BLaER1 treated with 17β-estradiol and CSF1 and Interleukin-3, amounts not matched to agents 10 nM and 100 nM (cell line): ENCODE results near the gene ZNF225.
"Not testable (repeated sequence)": the region's sequence is repeated elsewhere in the genome, so short reads cannot be mapped to it uniquely, and the experiment has no call there.

Source experiments
- H3K27ac ChIP-seq, 11 experiments: shearing (Covaris generic); formaldehyde crosslinking; 2 replicates each; pipeline ENCODE4 v1.8.1; 2022
- H3K27me3 ChIP-seq, 11 experiments: shearing (Covaris generic); formaldehyde crosslinking; 2 replicates each; pipeline ENCODE4 v1.8.1; 2022
- H3K36me3 ChIP-seq, 11 experiments: shearing (Covaris generic); formaldehyde crosslinking; 2 replicates each; pipeline ENCODE4 v1.8.1; 2022
- H3K4me1 ChIP-seq, 10 experiments: shearing (Covaris generic); formaldehyde crosslinking; 2 replicates each; pipeline ENCODE4 v1.8.1; 2022
- H3K4me2 ChIP-seq, 11 experiments: shearing (Covaris generic); formaldehyde crosslinking; 2 replicates each; pipeline ENCODE4 v1.8.1; 2022
- H3K4me3 ChIP-seq, 10 experiments: shearing (Covaris generic); formaldehyde crosslinking; 2 replicates each; pipeline ENCODE4 v1.8.1; 2022
- H3K9ac ChIP-seq, 11 experiments: shearing (Covaris generic); formaldehyde crosslinking; 2 replicates each; pipeline ENCODE4 v1.8.1; 2022
- H3K9me3 ChIP-seq, 11 experiments: shearing (Covaris generic); formaldehyde crosslinking; replicated peaks in 1 of 11; 2 replicates each; pipeline ENCODE4 v1.8.1; 2022
- H4K20me1 ChIP-seq, 11 experiments: shearing (Covaris generic); formaldehyde crosslinking; 2 replicates each; pipeline ENCODE4 v1.8.1; 2022
- Cebpa-rat ChIP-seq, 11 experiments: shearing (Covaris generic); IDR thresholded peaks; 2 replicates each; pipeline ENCODE4 v1.8.1; 2022

The ZNF225 gene

DNA sequence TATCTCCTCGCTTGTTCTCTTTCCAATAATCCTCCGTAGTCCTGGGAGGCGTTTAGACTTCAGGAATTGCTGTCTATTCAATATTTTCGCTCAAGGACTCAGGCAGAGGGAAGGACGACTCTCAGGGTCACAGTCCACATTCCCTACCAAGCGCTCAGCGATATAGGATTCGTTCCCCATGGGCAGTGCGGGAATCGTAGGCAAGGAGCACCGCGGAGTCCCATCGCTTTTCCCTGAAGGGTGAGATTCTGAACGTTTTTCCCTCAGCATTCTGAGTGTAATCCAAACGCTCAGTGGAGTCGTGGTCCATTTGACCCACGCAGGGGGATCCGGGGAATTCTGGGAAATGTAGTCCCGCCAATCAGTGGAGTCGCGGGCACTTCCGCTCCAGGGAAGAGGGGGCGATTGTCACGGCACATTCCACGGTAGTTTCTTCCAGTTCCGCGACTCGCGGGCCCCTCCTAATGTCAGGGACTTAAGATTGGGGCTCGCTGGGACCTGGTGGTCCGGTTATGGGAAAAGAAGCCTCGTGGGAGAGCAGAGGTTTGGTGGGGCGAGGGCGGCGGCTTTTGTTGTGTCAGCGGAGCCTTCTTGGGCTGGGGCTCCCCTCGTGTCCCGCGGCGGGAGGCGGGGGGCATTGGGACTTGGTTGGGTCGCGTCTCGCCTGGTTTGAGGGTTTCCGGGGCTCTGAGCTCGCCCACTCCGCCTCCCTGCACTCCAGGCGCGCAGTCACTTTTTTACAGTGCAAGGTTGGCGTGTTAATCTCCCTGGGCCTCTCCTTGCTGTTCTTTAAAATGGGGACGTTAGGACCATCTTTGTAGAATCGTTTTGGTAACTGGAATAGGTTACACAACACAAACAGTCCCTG, 28.2 kb downstream of the ZNF225 start, which contains the start of gene ZNF234:
ZNF234 (plus strand) TSS at position 364 of the 868 bp plus-strand sequence. CDS start 3,079 bp downstream, outside the sequence.
- Histone ChIP-seq H3K9me3 (no peaks in the 10 kb centered on the region), H3K36me3 (peaks cover 22 to 31% (median 26%) of the 10 kb centered on the region in 11 experiments), H3K4me3 (peak within 1 kb of the TSS; percentile 70 to 99 (median 88)), H3K9ac (peak within 1 kb of the TSS; percentile 78 to 91 (median 88)), H3K4me2 (peak within 1 kb of the TSS; percentile 80 to 96 (median 92)), H4K20me1 (no peaks in the 10 kb centered on the region), H3K27me3 (no peaks in the 10 kb centered on the region), H3K27ac (peak within 1 kb of the TSS; percentile 63 to 89 (median 84)), H3K4me1 (peaks cover 17 to 29% (median 22%) of the 10 kb centered on the region in 10 experiments)
- TF ChIP-seq Cebpa-rat (IDR thresholded peaks at IDR 0.05), result no peak

GRCh38 chr19:44142059-44142433, 28.8 kb downstream of the ZNF225 start:
- TF ChIP-seq Cebpa-rat (IDR thresholded peaks at IDR 0.05), result no peak

DNA sequence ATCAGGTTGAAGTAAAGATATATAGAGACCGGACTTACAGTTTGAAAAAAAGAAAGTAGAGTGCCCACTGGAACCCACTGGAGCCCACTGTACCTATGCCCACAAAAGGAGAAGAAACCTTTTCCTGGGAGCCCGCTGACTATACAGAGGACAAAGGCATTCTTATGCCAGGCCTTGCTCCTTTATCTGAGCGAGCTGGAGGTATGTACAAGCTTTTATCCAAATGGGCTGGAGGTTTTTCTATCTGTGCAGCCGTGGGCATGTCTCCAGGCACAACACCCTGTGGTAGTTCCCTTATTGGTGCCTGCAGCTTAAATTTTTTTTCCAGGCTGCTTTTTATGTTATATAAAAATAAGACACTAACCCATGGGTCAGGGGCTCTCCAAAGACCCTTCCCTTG, 36.6 kb downstream of the ZNF225 start:
- no peaks in the 10 kb centered on the region for H3K27me3 ChIP-seq
- no peak overlapping the region for H3K4me2 ChIP-seq
- H3K27ac ChIP-seq, result no peak overlapping the region
- H4K20me1 ChIP-seq, result no peaks in the 10 kb centered on the region
- no peaks in the 10 kb centered on the region for H3K4me1 ChIP-seq
- no peak overlapping the region for H3K9ac ChIP-seq
- H3K9me3 ChIP-seq, result peaks cover 17 to 31% (median 18%) of the 10 kb centered on the region in 11 experiments
- peaks cover 93 to 100% (median 98%) of the 10 kb centered on the region in 11 experiments for H3K36me3 ChIP-seq
- H3K4me3 ChIP-seq, result no peak overlapping the region
- no peak for TF ChIP-seq Cebpa-rat (IDR thresholded peaks at IDR 0.05)

More at GRCh38 chr19:44142059-44142433, 28.8 kb downstream of the ZNF225 start:
- Histone ChIP-seq H4K20me1 (no peaks in the 10 kb centered on the region), H3K4me3 (peak overlapping the region; percentile 70 to 99 (median 88)), H3K9ac (peak overlapping the region; percentile 78 to 91 (median 88)), H3K36me3 (peaks cover 25 to 33% (median 32%) of the 10 kb centered on the region in 11 experiments), H3K4me2 (peak overlapping the region; percentile 80 to 96 (median 92)), H3K9me3 (no peaks in the 10 kb centered on the region), H3K27ac (peak overlapping the region; percentile 63 to 89 (median 84); a peak in 21 of 22 replicates), H3K4me1 (peaks cover 17 to 29% (median 22%) of the 10 kb centered on the region in 10 experiments), H3K27me3 (no peaks in the 10 kb centered on the region)

DNA sequence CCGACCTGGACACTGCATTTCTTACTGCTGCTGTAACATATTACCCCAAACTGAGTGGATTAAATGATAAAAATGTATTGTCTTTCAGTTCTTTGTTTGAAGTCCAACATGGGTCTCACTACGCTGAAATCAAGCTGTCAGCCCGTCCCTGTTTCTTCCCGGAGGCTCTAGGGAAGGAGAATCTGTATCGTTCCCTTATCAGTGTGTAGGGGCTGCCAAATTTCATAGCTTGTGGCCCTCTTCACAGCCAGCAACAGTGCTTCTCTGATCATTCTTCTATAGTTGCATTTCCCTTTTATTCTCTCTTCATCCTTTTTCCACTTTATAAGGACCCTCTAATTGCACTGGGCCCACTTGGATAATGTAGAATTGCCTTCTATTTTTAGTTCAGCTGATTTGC, 38.3 kb downstream of the ZNF225 start:
- H3K36me3 ChIP-seq, result peaks cover 93 to 100% (median 98%) of the 10 kb centered on the region in 11 experiments
- no peak for TF ChIP-seq Cebpa-rat (IDR thresholded peaks at IDR 0.05)

GRCh38 chr19:44156475-44156874, 43.3 kb downstream of the ZNF225 start:
- Histone ChIP-seq H3K4me2 (no peak overlapping the region), H3K36me3 (peaks cover 71 to 84% (median 76%) of the 10 kb centered on the region in 11 experiments), H3K4me3 (peak overlapping the region in 9 of 10 experiments; percentile 3 to 48 (median 30); a peak in 15 of 20 replicates), H3K4me1 (no peaks in the 10 kb centered on the region), H3K9me3 (peaks cover 68 to 89% (median 73%) of the 10 kb centered on the region in 11 experiments), H3K9ac (no peak overlapping the region), H3K27me3 (no peaks in the 10 kb centered on the region; a peak in 1 of 22 replicates), H3K27ac (no peak overlapping the region), H4K20me1 (no peaks in the 10 kb centered on the region)
- TF ChIP-seq Cebpa-rat (IDR thresholded peaks at IDR 0.05), result no peak

More for the DNA sequence above, 38.3 kb downstream of the ZNF225 start:
- H3K27ac ChIP-seq, result no peak overlapping the region
- no peaks in the 10 kb centered on the region for H3K4me1 ChIP-seq
- H4K20me1 ChIP-seq, result no peaks in the 10 kb centered on the region
- no peak overlapping the region for H3K4me2 ChIP-seq
- no peak overlapping the region for H3K9ac ChIP-seq
- peaks cover 34 to 48% (median 36%) of the 10 kb centered on the region in 11 experiments for H3K9me3 ChIP-seq
- no peak overlapping the region for H3K4me3 ChIP-seq
- no peaks in the 10 kb centered on the region for H3K27me3 ChIP-seq

DNA sequence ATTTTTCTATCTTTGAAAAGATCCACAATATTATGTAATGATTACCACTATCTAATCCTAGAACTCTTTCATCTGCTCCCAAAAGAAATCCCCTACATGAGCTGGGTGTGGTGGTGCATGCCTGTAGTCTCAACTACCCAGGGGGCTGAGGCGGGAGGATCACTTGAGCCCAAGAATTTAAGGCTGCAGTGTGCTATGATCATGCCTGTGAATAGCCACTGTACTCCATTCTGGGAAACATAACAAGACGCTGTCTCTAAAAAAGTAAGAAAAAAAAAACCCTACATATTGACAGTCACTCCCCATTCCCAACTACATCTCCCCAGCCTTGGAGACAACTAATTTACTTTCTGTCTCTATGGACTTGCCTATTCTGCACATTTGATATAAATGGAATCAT, 50.6 kb downstream of the ZNF225 start:
- Histone ChIP-seq H3K27ac (no peak overlapping the region), H3K9ac (no peak overlapping the region), H3K27me3 (no peaks in the 10 kb centered on the region), H3K9me3 (peaks cover 11 to 33% (median 18%) of the 10 kb centered on the region in 11 experiments), H3K4me1 (peaks cover 12 to 34% (median 23%) of the 10 kb centered on the region in 10 experiments), H3K4me3 (peak overlapping the region in 1 of 10 experiments; percentile 80; a peak in 1 of 20 replicates), H3K4me2 (no peak overlapping the region; a peak in 1 of 22 replicates), H3K36me3 (peaks cover 20 to 39% (median 27%) of the 10 kb centered on the region in 11 experiments), H4K20me1 (no peaks in the 10 kb centered on the region; a peak in 1 of 22 replicates)
- no peak for TF ChIP-seq Cebpa-rat (IDR thresholded peaks at IDR 0.05)

DNA sequence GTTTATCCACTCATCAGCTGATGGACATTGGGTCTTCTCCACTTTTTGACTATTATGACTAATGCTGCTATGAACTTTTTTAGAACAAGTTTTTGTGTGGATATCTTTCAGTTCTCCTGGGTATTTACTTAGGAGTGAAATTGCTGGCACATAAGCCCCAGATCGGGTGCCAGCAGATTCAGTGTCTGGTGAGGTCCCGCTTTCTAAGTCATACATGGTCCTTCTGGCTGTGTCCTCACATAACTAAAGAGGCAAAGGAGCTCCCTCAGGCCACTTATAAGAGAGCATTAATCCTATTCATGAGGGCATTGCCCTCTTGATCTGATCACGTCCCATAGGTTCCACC, 51.1 kb downstream of the ZNF225 start:
- Histone ChIP-seq H3K27me3 (no peaks in the 10 kb centered on the region), H3K9ac (peak overlapping the region in 10 of 11 experiments; percentile 86 to 92 (median 89); a peak in 19 of 22 replicates), H3K27ac (peak overlapping the region; percentile 30 to 93 (median 89); a peak in 19 of 22 replicates), H3K4me1 (peaks cover 12 to 34% (median 23%) of the 10 kb centered on the region in 10 experiments), H3K9me3 (peaks cover 6 to 28% (median 13%) of the 10 kb centered on the region in 11 experiments; a peak in 18 of 22 replicates), H4K20me1 (no peaks in the 10 kb centered on the region; a peak in 1 of 22 replicates), H3K36me3 (peaks cover 25 to 39% (median 30%) of the 10 kb centered on the region in 11 experiments), H3K4me2 (peak overlapping the region; percentile 65 to 97 (median 82)), H3K4me3 (peak overlapping the region; percentile 65 to 84 (median 79))
- TF ChIP-seq Cebpa-rat (IDR thresholded peaks at IDR 0.05), result no peak

GRCh38 chr19:44164673-44165512, 51.7 kb downstream of the ZNF225 start, which contains the start of gene ZNF226:
Gene ZNF226, plus strand, starts transcription at chr19:44165100. Its CDS starts 4,981 bp downstream, at chr19:44170081.
- peak within 1 kb of the TSS; percentile 69 to 93 (median 89) for H3K27ac ChIP-seq
- TF ChIP-seq Cebpa-rat (IDR thresholded peaks at IDR 0.05), result no peak
- peaks cover 12 to 34% (median 23%) of the 10 kb centered on the region in 10 experiments for H3K4me1 ChIP-seq
- H3K9ac ChIP-seq, result peak within 1 kb of the TSS; percentile 80 to 92 (median 89)
- H3K9me3 ChIP-seq, result peaks cover under 1 to 22% (median 7%) of the 10 kb centered on the region in 11 experiments; a peak in 10 of 22 replicates
- no peaks in the 10 kb centered on the region; a peak in 1 of 22 replicates for H4K20me1 ChIP-seq
- H3K36me3 ChIP-seq, result peaks cover 31 to 40% (median 35%) of the 10 kb centered on the region in 11 experiments
- peak within 1 kb of the TSS; percentile 79 to 97 (median 91) for H3K4me2 ChIP-seq
- no peaks in the 10 kb centered on the region for H3K27me3 ChIP-seq
- H3K4me3 ChIP-seq, result peak within 1 kb of the TSS; percentile 65 to 84 (median 79)

- not testable (repeated sequence) for H3K4me2 ChIP-seq, H4K20me1 ChIP-seq, H3K27ac ChIP-seq, H3K4me3 ChIP-seq, H3K27me3 ChIP-seq, H3K9ac ChIP-seq
- H3K9me3 ChIP-seq, result peaks cover 11 to 47% (median 31%) of the 10 kb centered on the region in 11 experiments
- peaks cover 7 to 29% (median 19%) of the 10 kb centered on the region in 10 experiments for H3K4me1 ChIP-seq
- peaks cover 88 to 97% (median 93%) of the 10 kb centered on the region in 11 experiments for H3K36me3 ChIP-seq
Measured at GRCh38 chr19:44170660-44171059, 57.5 kb downstream of the ZNF225 start.
